AG04449 (cell line): ENCODE measurements around the gene CDH2.

Source experiments
- CTCF ChIA-PET: fragments of 350-600 bp; formaldehyde crosslinking; extraction: SDS; loops from one replicate; lab custom pipeline; 2021; ENCODE audit warnings: antibody characterized with exemption; lab: Yijun Ruan, JAX
- POLR2A ChIA-PET: fragments of 400-600, 350-600 bp; formaldehyde crosslinking; extraction: SDS; loops from one replicate; lab custom pipeline; 2020; ENCODE audit warnings: antibody characterized with exemption, inconsistent platforms; lab: Yijun Ruan, JAX
- DNase-seq: peaks from one replicate; pipeline ENCODE4 v3.0.0-alpha.2; 2010; ENCODE audit warnings: low read depth, low spot score
- H3K4me3 ChIP-seq: 2 replicates; pipeline ENCODE4 v1.5.1; 2011; ENCODE audit warnings: low read depth, mild to moderate bottlenecking, control low read depth, low read length
- TF ChIP-seq, protein P1 (sequence below): IDR thresholded peaks from one replicate; pipeline ENCODE4 v1.5.1; 2011; ENCODE audit warnings: mild to moderate bottlenecking, moderate library complexity, low read length, control low read depth, inconsistent platforms; ENCODE audit not compliant: insufficient read depth; ENCODE audit errors: missing control alignments

The CDH2 gene

DNA sequence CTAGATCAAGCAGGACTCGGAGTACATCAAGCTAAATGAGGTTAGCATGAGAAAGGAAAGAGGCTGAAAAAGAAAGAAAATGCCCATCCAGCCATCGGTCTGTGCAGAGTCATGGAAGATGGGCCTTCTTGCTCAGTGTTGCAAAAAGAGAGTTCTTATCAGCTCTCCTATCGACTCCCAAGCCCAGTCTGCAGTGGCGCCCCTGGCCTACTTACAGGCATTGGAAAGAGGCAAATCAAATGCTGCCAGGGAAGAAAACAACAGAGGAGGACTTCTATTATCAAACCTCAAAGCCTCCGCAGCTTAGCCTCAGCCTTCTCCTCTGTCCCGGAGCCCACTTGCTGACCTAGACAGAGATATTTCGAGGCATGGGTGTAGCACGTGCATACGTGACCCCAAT, 66.0 kb downstream of the CDH2 start:
- CTCF ChIA-PET = interaction anchor here (2.0 kb wide), 1 partner anchor 11 kb away, joined by 7 read pairs; no protein-coding TSS in a partner anchor
- no peak for DNase-seq
- POLR2A ChIA-PET = no interaction called here
- no peak overlapping the region for H3K4me3 ChIP-seq
- TF ChIP-seq, protein P1, sequence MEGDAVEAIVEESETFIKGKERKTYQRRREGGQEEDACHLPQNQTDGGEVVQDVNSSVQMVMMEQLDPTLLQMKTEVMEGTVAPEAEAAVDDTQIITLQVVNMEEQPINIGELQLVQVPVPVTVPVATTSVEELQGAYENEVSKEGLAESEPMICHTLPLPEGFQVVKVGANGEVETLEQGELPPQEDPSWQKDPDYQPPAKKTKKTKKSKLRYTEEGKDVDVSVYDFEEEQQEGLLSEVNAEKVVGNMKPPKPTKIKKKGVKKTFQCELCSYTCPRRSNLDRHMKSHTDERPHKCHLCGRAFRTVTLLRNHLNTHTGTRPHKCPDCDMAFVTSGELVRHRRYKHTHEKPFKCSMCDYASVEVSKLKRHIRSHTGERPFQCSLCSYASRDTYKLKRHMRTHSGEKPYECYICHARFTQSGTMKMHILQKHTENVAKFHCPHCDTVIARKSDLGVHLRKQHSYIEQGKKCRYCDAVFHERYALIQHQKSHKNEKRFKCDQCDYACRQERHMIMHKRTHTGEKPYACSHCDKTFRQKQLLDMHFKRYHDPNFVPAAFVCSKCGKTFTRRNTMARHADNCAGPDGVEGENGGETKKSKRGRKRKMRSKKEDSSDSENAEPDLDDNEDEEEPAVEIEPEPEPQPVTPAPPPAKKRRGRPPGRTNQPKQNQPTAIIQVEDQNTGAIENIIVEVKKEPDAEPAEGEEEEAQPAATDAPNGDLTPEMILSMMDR = no peak

GRCh38 chr18:28109781-28110560, 67.0 kb downstream of the CDH2 start:
- TF ChIP-seq, protein P1 = no peak
- DNase-seq = no peak
- H3K4me3 ChIP-seq = no peak overlapping the region
- ChIA-PET POLR2A (no interaction called here), CTCF (interaction anchor here (0.7 to 2.0 kb wide), 3 partner anchors 10 to 360 kb away, joined by 3 to 7 read pairs (median 4); no protein-coding TSS in a partner anchor)

- no peak overlapping the region for H3K4me3 ChIP-seq
- no peak for DNase-seq
- ChIA-PET POLR2A (no interaction called here), CTCF (interaction anchor here (0.7 to 2.0 kb wide), 7 partner anchors 8 to 359 kb away, joined by 3 to 7 read pairs (median 3); no protein-coding TSS in a partner anchor)
- TF ChIP-seq, protein P1 = no peak
Measured at GRCh38 chr18:28108814-28109213, 68.1 kb downstream of the CDH2 start.

DNA sequence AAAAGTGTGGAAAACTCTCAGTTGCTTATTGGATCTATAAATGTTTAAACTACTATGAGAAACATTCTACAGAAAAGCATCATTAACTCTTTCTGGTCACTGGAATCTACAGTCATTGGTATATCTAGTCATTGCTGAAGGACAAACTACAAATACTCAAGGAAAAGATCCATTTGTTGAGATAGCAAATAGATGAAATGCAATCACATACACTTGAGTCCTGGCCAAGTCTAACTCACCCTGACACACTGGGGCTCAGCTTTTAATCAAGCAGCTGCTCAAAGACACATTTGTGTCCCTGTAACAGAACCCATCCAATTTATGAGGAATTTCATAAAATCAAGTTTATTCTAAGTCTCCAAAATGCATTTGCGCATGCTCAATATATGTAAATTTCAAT, 68.7 kb downstream of the CDH2 start:
- POLR2A ChIA-PET = no interaction called here

DNA sequence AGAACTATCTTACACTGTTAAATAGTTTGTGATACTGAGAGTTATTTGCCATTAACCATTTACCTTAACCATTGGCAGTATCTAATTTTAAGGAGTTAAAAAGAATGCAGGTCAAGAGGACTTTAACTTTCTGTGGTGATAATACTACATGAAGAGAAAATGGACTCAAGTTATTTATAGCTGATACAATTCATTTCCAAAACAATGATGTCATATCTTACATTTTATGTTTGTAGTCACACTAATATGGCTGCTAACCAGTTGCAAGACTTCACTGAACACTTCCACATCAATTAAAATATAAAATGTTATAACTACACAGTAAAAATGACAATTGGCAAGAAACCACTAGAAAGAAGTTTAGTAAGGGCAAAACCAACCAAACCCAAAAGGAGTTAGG, 77.7 kb downstream of the CDH2 start:
- POLR2A ChIA-PET = no interaction called here
- TF ChIP-seq, protein P1 = no peak
- no peak for DNase-seq
- CTCF ChIA-PET = no interaction called here
- no peak overlapping the region for H3K4me3 ChIP-seq

More for the DNA sequence above, 68.7 kb downstream of the CDH2 start:
- TF ChIP-seq, protein P1 = no peak
- CTCF ChIA-PET = interaction anchor here (0.8 to 1.4 kb wide), 3 partner anchors 14 to 94 kb away, joined by 3 read pairs; no protein-coding TSS in a partner anchor
- DNase-seq = no peak
- no peak overlapping the region for H3K4me3 ChIP-seq

GRCh38 chr18:28095631-28096030, 81.3 kb downstream of the CDH2 start:
- POLR2A ChIA-PET = no interaction called here
- CTCF ChIA-PET = no interaction called here

More at GRCh38 chr18:28095631-28096030, 81.3 kb downstream of the CDH2 start:
- DNase-seq = no peak
- TF ChIP-seq, protein P1 = no peak
- H3K4me3 ChIP-seq = no peak overlapping the region
